Central memory CD8-positive, alpha-beta T cell (primary cell): ENCODE measurements around the gene ZKSCAN5.
A peak's percentile ranks its signal among the peaks of the same experiment; 100 is the strongest.
"Not testable (repeated sequence)": the region's sequence is repeated elsewhere in the genome, so short reads cannot be mapped to it uniquely, and the experiment has no call there.

ENCODE experiments used
- ATAC-seq: fragments of 150-1000 bp; cut with Tn5 transposase; replicated peaks from 2 replicates; pipeline ENCODE4 v1.10.0; 2022; ENCODE audit warnings: mild to moderate bottlenecking, moderate FRiP score, moderate number of reproducible peaks; ENCODE audit not compliant: poor library complexity, severe bottlenecking; ENCODE audit errors: extremely low read depth
- DNase-seq, 2 donors: peaks; one replicate each; pipeline ENCODE4 v3.0.0; 2021; ENCODE audit warnings: low spot score in 2 of 2
- H3K27ac Mint-ChIP-seq: one replicate; pipeline ENCODE4 v1.8.0; 2022; ENCODE audit warnings: low read depth, mild to moderate bottlenecking, moderate library complexity, mixed read lengths
- H3K27me3 Mint-ChIP-seq: one replicate; pipeline ENCODE4 v1.8.0; 2022; ENCODE audit warnings: mixed read lengths
- H3K36me3 Mint-ChIP-seq: one replicate; pipeline ENCODE4 v1.8.0; 2022; ENCODE audit warnings: mild to moderate bottlenecking, moderate library complexity, mixed read lengths; ENCODE audit not compliant: insufficient read depth
- H3K4me1 Mint-ChIP-seq: one replicate; pipeline ENCODE4 v1.8.0; 2022; ENCODE audit warnings: mixed read lengths
- H3K4me3 Mint-ChIP-seq: one replicate; pipeline ENCODE4 v1.8.0; 2022; ENCODE audit warnings: mild to moderate bottlenecking, moderate library complexity, mixed read lengths
- H3K9me3 Mint-ChIP-seq: one replicate; pipeline ENCODE4 v1.8.0; 2022; ENCODE audit warnings: mixed read lengths

Gene ZKSCAN5

DNA sequence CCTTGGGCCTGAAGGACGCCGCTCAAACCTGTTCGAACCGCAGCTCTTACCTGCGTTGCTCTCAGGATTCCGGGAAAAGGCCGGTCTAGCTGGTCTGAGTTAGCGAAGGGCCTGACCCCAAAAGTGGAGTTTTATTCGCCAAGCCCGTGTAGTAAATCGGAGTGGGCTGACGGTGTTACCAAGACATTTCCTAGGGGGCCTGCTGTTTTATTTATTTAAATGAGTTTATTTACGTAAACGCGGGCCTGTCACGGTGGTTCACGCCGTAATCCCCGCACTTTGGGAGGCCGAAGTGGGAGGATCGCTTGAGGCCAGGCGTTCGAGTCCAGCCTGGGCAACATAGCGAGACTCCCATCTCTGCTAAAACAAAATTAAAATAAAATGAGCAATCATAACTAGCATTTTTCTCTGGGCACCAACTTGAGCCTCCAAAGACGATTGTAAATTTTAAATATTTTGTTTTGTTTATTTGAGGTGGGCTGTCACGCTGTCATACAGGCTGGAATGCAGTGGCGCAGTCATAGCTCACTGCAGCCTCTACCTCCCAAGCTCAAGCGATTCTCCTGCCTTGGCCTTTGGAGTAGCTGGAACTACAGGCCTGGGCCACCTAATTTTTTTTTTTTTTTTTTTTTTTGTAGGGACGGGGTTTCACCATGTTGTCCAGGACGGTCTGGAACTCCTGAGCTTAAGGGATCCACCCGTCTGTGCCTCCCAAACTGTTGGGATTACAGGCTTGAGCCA, 54.9 kb downstream of the ZKSCAN5 start:
- DNase-seq: peak in 1 of 2 donors; percentile 13
- ATAC-seq: peak; percentile 1
- Mint-ChIP-seq H3K36me3 (peaks cover 53% of the 10 kb centered on the region), H3K9me3 (no peaks in the 10 kb centered on the region), H3K27me3 (no peaks in the 10 kb centered on the region), H3K27ac (peak overlapping the region; percentile 94), H3K4me3 (peak overlapping the region; percentile 85), H3K4me1 (peaks cover 58% of the 10 kb centered on the region)

DNA sequence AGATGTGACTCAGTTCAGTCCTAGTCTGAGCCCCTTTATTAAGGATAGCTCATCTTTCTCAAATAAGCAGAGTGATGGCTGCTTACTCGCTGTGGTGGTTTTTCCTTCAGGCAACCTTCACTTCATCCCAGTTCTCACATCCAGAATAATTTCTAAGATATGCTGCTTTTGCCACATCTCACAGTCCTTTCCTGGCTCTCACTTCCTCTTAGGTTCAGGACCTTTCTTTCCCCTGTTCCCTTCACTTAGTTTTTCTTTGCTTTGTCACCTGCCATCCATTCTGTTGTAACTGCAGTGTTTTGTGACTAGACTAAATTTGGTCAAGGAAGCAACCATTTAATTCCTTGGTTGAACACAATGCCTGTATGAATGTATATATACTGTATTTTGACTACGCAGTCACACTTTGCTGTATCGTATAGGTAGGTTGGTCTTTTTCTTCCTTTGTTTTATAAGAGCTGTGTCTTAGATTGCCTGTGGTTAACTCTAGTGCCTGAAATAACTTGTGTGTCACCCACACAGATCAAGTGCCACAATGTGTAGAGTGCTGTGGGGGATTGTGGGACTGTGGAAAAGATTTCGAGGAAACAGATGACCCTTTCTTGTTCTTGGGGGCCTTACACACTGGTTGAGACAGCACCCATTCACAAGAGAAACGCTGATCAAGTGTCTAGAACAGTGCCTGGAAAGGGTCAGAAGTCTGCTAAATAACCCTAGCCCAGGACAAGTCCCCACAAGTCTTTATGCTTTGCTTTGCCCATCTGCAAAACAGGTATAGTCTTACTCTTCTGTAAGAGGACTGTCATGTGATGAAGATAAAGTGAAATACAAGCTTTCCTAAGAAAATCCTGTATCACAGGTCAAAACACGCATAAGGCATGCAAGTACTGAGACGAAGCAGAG, 56.6 kb downstream of the ZKSCAN5 start:
- DNase-seq: no peak
- H3K27me3 Mint-ChIP-seq: no peaks in the 10 kb centered on the region
- no peak for ATAC-seq
- peaks cover 65% of the 10 kb centered on the region for H3K36me3 Mint-ChIP-seq
- no peaks in the 10 kb centered on the region for H3K9me3 Mint-ChIP-seq
- H3K27ac Mint-ChIP-seq: peak overlapping the region; percentile 24
- peak overlapping the region; percentile 85 for H3K4me3 Mint-ChIP-seq
- peaks cover 51% of the 10 kb centered on the region for H3K4me1 Mint-ChIP-seq

DNA sequence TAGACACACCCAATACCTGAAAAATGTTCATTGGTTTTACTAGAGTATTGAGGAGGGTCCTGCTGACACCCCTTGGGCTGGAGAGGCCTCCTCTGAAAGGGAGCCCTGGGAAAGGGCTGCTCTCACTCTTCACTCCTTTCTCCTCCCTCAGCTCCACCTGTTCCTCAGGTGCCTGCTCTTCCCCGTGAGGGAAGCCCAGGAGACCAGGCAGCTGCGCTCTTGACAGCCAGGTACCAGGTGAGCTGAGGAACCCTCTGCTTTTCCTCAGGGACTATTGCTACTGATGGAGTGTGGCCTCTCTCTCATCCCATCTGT, 57.2 kb downstream of the ZKSCAN5 start:
- Mint-ChIP-seq H3K27ac (no peak overlapping the region), H3K27me3 (no peaks in the 10 kb centered on the region), H3K4me3 (no peak overlapping the region), H3K4me1 (peaks cover 51% of the 10 kb centered on the region), H3K36me3 (peaks cover 66% of the 10 kb centered on the region), H3K9me3 (no peaks in the 10 kb centered on the region)
- DNase-seq (no peak), ATAC-seq (no peak)

DNA sequence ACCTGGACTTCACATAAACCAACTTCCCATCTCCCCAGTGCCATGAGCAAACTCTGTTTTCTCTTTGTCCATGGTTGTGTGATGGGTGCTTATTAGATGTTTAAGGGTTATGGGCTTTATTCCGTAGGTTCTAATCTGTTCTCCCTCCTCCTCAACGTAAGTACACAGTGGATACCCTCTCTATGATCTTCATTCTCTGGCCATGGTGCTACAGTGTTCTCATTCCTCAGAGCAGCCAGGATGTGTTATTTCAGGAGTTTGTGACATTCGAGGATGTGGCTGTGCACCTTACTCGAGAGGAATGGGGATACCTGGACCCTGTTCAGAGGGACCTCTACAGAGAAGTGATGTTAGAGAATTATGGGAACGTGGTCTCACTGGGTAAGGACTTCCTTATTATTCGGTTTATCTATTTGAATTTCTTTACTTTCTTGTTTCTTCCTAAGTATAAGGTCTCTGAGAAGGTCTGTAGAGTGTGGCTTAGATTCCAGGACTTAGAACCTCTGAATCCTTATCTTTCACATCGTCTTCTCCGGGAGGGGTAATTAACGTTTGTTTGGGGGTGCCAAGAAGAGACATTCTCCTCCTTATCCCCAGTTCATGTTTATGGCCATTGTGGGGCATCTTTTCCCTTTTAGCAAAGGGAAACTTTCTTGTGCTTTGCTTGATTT, 57.8 kb downstream of the ZKSCAN5 start:
- Mint-ChIP-seq H3K36me3 (peaks cover 66% of the 10 kb centered on the region), H3K4me3 (no peak overlapping the region), H3K4me1 (peaks cover 48% of the 10 kb centered on the region), H3K27me3 (no peaks in the 10 kb centered on the region), H3K9me3 (no peaks in the 10 kb centered on the region), H3K27ac (no peak overlapping the region)
- ATAC-seq: no peak
- no peak for DNase-seq

DNA sequence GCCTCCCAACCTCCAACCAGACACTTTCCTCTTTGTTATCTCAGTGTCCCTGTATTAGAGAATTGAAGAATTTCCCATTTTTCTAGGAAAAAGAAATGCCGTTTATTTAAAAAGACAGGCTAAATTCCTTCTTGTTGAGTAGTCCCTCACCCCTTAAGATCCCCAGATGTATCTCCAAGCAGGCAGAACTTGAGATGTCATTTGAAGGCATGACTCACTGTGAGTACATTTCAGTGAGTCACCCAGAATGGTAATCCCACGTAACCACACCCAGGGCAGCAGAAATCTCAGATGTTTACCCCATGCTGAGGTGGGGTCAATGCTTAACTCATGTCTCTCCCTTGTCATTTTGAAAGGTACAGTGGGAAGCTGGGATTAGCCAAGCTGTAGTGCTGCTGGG, 58.4 kb downstream of the ZKSCAN5 start:
- ATAC-seq: no peak
- DNase-seq: no peak
- Mint-ChIP-seq H3K27me3 (no peaks in the 10 kb centered on the region), H3K27ac (no peak overlapping the region), H3K4me3 (no peak overlapping the region), H3K9me3 (no peaks in the 10 kb centered on the region), H3K4me1 (peaks cover 44% of the 10 kb centered on the region), H3K36me3 (peaks cover 70% of the 10 kb centered on the region)

DNA sequence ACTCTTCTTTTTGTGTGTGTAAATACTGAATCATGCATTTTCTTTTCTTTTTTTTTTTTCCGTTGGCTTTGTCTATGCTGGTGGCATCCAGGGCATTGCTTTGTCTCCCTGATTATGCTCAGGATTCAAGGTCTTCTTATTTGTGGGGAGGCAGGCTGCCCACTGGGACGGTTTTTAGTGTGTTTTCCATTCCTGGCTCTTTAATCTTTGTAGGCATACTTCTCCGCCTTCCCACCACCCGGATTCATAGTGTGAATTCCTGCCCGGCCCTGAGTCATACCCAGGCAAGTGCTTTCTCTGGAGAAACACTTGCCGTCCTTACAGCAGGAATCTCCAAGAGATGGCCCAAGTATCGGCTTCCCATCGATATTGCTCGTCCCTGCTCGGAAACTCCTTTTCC, 59.2 kb downstream of the ZKSCAN5 start:
- peak overlapping the region; percentile 26 for H3K27ac Mint-ChIP-seq
- H3K27me3 Mint-ChIP-seq: no peaks in the 10 kb centered on the region
- H3K4me3 Mint-ChIP-seq: no peak overlapping the region
- no peaks in the 10 kb centered on the region for H3K9me3 Mint-ChIP-seq
- ATAC-seq: no peak
- peaks cover 62% of the 10 kb centered on the region for H3K36me3 Mint-ChIP-seq
- DNase-seq: no peak
- peaks cover 40% of the 10 kb centered on the region for H3K4me1 Mint-ChIP-seq

DNA sequence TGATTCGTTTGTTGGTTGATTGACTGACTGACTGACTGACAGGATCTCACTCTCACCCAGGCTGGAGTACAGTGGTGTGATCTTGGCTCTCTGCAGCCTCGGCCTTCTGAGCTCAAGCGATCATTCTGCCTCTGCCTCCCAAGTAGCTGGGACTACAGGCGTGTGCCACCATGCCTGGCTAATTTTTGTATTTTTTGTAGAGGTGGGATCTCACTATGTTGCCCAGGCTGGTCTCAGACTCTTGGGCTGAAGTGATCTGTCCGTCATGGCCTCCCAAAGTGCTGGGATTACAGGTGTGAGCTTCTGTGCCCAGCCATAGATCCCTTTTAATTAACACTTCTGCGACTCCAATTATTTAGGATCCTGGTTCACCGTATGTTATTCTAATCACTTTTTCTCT, 64.3 kb downstream of the ZKSCAN5 start:
- H3K36me3 Mint-ChIP-seq: peaks cover 46% of the 10 kb centered on the region
- ATAC-seq, H3K4me3 Mint-ChIP-seq, H3K9me3 Mint-ChIP-seq, H3K27me3 Mint-ChIP-seq, H3K27ac Mint-ChIP-seq, DNase-seq: not testable (repeated sequence)
- H3K4me1 Mint-ChIP-seq: peaks cover 14% of the 10 kb centered on the region

DNA sequence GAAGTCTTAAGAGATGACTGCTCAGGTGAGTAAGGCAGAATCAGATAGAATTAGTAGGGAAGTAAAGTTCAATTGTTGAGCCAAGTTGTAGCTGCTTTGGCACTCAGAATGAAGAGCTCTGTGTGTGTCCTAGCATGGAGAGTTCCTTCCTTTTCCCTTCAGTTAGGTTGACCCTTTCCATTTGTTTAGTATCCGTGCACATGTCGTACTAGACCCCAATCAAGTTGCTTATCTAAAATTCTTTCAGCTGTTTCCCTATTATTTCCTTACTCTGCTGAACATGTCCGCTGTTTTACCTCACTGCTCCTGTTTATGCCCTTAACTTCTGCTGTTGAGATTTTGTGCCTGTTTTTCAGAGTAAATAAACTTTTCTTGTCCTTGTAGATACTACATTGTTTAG, 67.3 kb downstream of the ZKSCAN5 start:
- Mint-ChIP-seq H3K4me3 (no peak overlapping the region), H3K27me3 (no peaks in the 10 kb centered on the region), H3K36me3 (peaks cover 26% of the 10 kb centered on the region), H3K27ac (peak overlapping the region; percentile 19), H3K9me3 (no peaks in the 10 kb centered on the region), H3K4me1 (peaks cover 4% of the 10 kb centered on the region)
- no peak for ATAC-seq
- no peak for DNase-seq

DNA sequence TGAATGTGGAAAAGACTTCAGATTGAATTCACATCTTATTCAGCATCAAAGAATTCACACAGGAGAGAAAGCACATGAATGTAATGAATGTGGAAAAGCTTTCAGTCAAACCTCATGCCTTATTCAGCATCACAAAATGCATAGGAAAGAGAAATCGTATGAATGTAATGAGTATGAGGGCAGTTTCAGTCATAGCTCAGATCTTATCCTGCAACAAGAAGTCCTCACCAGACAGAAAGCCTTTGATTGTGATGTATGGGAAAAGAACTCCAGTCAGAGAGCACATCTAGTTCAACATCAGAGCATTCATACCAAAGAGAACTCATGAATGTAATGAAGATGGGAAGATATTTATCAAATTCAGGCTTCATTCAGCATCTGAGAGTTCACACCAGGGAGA, 68.8 kb downstream of the ZKSCAN5 start:
- DNase-seq (no peak), ATAC-seq (no peak)
- H3K4me1 Mint-ChIP-seq: peaks cover 4% of the 10 kb centered on the region
- peak overlapping the region; percentile 26 for H3K27ac Mint-ChIP-seq
- no peaks in the 10 kb centered on the region for H3K9me3 Mint-ChIP-seq
- H3K36me3 Mint-ChIP-seq: peaks cover 21% of the 10 kb centered on the region
- no peak overlapping the region for H3K4me3 Mint-ChIP-seq
- H3K27me3 Mint-ChIP-seq: no peaks in the 10 kb centered on the region

DNA sequence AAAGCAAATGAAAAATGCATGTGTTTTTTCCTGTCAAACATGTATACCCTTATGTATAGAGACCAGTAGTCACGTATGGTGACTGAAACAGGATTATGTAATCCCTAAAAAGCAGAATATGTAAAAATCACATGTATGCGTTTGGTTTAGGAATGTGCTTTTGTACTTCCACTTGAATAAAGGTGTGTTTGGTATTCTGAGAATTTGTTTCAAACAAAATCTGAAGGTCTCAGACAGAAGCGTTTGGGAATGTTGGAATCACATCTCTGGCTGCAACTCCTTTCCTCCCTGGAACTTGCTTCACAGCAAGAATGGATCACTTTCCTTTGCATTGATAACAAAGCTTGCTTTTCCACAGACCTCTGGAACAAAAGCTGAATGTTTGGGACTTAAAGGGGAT, 71.8 kb downstream of the ZKSCAN5 start:
- Mint-ChIP-seq H3K27ac (no peak overlapping the region), H3K27me3 (no peaks in the 10 kb centered on the region), H3K4me1 (peaks cover 23% of the 10 kb centered on the region), H3K36me3 (peaks cover 16% of the 10 kb centered on the region), H3K9me3 (no peaks in the 10 kb centered on the region), H3K4me3 (no peak overlapping the region)
- no peak for DNase-seq
- ATAC-seq: no peak

DNA sequence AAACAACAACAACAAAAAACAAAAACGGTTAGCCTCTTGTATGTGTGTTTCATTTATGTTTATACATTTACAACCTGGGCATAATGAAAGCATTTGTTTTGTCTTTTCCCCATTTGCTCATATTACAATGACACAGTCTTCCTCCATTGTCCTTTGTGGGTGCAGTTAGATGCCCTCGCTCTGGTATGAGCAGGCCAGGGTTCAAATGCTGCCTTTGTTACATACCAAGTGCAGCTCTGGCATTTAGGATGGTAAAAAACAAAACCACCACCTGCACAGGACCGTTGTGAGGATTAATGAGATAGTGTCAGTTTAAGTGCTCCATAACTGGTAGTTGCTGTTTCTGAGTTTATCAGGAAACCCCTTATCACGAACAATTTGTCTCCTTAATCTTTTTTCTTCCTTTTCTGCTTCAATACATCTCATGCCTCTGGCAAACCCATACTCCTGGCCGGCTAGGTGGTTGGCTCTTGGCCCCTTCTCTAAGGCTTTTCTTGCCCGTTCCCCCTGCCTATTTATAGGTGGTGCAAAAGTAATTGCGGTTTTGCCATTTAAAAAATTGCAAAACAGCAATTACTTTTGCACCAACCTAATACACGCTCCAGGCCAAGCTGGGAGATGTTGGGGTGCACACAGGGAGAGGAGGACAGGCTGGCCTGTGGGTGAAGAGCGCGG, 75.0 kb downstream of the ZKSCAN5 start:
- Mint-ChIP-seq H3K27me3 (no peaks in the 10 kb centered on the region), H3K9me3 (no peaks in the 10 kb centered on the region), H3K4me3 (peak overlapping the region; percentile 88), H3K27ac (peak overlapping the region; percentile 48), H3K36me3 (peaks cover 5% of the 10 kb centered on the region), H3K4me1 (peaks cover 20% of the 10 kb centered on the region)
- DNase-seq (no peak), ATAC-seq (no peak)
